ENCODE measurements around the gene MPV17.
"Not testable (repeated sequence)": the region's sequence is repeated elsewhere in the genome, so short reads cannot be mapped to it uniquely, and the experiment has no call there.

Gene MPV17

DNA sequence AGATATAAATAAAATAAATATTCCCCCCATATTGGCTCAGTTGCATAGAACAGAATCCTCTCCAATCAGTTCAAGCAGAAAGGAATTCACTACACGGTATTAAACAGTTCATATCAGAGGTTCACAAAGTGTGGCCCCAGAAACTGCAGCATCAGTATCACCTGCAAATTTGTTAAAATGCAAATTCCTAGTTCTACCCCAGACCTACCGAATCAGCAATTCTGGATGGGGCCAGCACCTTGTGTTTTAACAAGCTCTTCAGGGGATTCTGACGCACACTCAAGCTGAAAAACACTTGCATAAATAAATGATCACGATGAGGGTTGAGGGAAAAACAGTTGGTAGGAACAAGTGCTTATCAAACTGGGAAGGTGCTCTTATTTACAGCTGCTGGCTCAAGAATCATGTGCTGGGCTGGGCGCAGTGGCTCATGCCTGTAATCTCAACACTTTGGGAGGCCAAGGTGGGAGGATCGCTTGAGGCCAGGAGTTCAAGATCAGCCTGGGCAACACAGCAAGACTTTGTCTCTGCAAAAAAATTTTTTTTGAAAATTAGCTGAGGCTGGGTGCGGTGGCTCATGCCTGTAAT lies 27.3 kb upstream of the MPV17 start:
- peaks cover 48% of the 10 kb centered on the region for H3K4me1 Mint-ChIP-seq
- ATAC-seq, result no peak
- H3K27me3 Mint-ChIP-seq, result no peaks in the 10 kb centered on the region
- no peaks in the 10 kb centered on the region for H3K9me3 Mint-ChIP-seq
- H3K4me3 Mint-ChIP-seq, result no peak overlapping the region
- H3K36me3 Mint-ChIP-seq, result peaks cover 23% of the 10 kb centered on the region
- H3K27ac Mint-ChIP-seq, result no peak overlapping the region

DNA sequence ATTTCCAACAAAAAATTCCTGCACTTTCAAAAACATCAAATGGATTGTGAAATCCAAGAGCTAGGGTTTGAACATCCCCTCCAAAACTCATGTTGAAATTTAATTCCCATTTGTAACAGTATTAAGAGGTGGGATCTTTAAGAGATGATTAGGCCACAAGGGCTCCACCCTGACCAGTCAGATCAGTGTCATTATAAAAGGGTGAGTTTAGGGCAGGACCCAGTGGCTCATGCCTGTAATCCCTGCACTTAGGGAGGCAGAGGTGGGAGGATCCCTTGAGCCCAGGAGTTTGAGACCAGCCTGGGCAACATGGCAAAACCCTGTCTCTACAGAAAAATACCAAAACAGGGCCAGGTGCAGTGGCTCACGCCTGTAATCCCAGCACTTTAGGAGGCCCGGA lies 24.7 kb upstream of the MPV17 start:
- Mint-ChIP-seq H3K9me3 (no peaks in the 10 kb centered on the region), H3K4me3 (no peak overlapping the region), H3K4me1 (peaks cover 33% of the 10 kb centered on the region), H3K27me3 (no peaks in the 10 kb centered on the region), H3K36me3 (peaks cover 23% of the 10 kb centered on the region), H3K27ac (no peak overlapping the region)
- ATAC-seq, result no peak

DNA sequence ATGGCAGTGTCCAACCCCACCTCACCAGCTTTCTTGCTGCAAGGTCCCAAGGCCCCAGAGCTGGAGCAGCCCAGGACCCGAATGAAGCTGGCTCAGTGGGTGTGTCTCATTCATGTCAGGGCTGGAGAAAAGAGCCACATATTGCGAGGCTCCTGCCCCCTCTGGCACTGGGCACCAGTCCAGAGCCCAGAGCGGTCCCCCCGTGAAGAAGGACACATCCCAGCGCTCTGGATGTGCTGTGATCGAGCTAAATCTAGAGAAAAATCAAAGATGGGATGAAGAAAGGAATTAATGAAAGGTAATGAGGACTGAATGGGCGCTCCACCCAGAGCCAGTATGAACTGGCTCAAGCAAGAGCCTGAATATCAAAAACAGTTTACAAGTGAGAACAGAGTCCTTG lies 13.3 kb upstream of the MPV17 start:
- H3K4me1 Mint-ChIP-seq, result no peaks in the 10 kb centered on the region
- no peaks in the 10 kb centered on the region for H3K27me3 Mint-ChIP-seq
- peaks cover 50% of the 10 kb centered on the region for H3K36me3 Mint-ChIP-seq
- H3K4me3 Mint-ChIP-seq, result no peak overlapping the region
- no peak for ATAC-seq
- H3K27ac Mint-ChIP-seq, result no peak overlapping the region
- no peaks in the 10 kb centered on the region for H3K9me3 Mint-ChIP-seq

DNA sequence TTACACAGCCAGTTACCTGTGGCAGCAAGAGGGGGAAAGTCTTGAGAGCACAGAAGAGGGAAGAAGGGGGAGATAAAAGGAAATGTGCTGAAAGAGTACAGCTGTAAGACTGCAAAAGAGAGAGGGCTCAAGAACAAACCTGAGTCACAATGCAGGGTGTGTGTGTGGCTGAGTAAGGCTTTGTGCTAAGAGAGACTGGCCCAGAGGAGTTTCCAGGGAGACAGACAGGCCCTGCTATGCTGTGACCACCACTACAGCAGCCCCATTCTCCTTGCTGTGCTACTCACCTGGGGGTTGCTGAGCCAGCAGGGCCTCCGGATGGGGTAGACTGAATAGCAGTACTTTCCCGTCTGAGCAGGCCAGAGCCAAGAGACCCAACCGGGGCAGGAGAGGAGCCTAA lies 12.4 kb upstream of the MPV17 start:
- H3K27me3 Mint-ChIP-seq, result no peaks in the 10 kb centered on the region
- no peak for ATAC-seq
- no peak overlapping the region for H3K27ac Mint-ChIP-seq
- H3K4me3 Mint-ChIP-seq, result no peak overlapping the region
- H3K9me3 Mint-ChIP-seq, result no peaks in the 10 kb centered on the region
- no peaks in the 10 kb centered on the region for H3K4me1 Mint-ChIP-seq
- peaks cover 41% of the 10 kb centered on the region for H3K36me3 Mint-ChIP-seq

DNA sequence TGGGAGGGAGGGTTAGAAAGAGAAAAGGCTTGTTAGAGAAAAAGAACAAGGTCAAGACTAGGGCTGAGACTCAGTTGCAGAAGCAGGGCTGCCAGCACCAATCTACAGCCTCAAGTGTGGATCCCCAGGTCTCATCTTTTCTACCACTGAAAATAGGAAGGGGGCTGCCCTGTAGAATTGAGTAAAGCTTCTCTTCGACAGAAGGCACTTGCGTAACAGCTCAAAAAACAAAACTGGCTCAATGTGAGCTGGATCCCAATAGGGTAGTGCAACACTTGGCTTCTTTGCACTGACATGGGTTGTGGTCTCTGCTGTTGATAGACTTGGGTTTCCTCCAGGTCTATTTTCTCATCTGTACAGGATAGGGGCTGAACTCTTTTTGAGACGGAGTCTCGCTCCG lies 1.8 kb upstream of the MPV17 start:
- peaks cover 22% of the 10 kb centered on the region for H3K4me1 Mint-ChIP-seq
- no peak overlapping the region for H3K4me3 Mint-ChIP-seq
- peaks cover 41% of the 10 kb centered on the region for H3K36me3 Mint-ChIP-seq
- ATAC-seq, result no peak
- H3K27ac Mint-ChIP-seq, result no peak overlapping the region
- no peaks in the 10 kb centered on the region for H3K9me3 Mint-ChIP-seq
- no peaks in the 10 kb centered on the region for H3K27me3 Mint-ChIP-seq

DNA sequence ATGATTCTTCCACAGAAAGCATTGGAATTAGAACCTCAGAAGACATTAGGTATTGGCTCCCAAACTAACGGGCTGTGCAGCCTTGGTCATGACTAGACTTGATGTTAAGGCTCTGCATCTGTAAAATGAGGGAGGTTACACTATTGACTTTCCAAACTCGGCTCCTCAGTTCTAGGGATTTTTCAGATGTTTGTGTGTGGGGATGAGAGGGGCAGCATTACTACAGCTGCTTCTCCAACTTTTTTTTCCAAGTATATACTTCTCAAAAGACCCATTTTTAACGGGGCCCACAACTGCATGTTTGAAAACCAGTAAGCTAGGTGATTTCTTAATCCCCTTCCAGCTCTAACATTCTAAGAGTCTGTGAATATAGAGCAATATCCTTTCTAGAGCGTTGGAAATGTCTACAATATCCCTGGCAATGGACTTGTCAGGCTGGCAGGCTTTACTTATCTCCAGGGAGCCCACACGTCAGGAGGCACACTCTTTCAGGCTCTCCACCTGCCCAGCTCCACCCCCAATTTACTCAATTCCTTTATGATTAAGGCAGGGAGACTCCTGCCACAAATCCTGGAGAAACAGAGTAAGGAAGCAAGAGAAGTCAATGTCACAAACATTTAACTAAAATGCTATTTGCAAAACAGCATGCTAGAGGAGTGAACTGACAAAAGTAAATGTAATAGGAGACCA lies 844 bp upstream of the MPV17 start:
- Mint-ChIP-seq H3K27me3 (no peaks in the 10 kb centered on the region), H3K4me3 (peak overlapping the region; percentile 97), H3K9me3 (no peaks in the 10 kb centered on the region), H3K27ac (peak overlapping the region; percentile 99), H3K36me3 (peaks cover 37% of the 10 kb centered on the region), H3K4me1 (peaks cover 22% of the 10 kb centered on the region)
- no peak for ATAC-seq

DNA sequence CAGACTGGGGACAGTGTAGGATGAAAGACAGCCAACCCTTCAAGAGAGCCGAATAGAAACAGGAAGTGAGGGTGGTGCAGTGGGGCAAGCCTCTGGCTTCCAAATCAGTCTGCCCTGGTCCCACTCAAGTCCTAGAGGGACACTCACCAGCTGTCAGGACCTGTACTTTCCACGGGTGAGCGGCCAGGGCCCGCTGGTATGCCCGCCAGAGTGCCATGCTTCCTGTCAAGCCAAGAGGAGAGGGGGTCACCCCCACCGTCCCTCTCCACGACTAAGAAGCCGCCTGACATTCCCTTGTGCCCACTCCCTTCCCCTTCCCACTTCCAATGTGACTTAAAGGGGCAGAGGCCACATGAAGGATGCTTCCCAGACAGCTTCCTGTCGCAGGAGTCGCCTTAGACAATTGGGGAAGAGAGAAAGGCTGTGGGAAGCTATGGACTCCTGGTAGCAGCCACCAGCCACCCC lies 564 bp downstream of the MPV17 start:
- H3K36me3 Mint-ChIP-seq, result peaks cover 25% of the 10 kb centered on the region
- no peaks in the 10 kb centered on the region for H3K27me3 Mint-ChIP-seq
- peak overlapping the region; percentile 99 for H3K27ac Mint-ChIP-seq
- peak; percentile 72 for ATAC-seq
- H3K4me1 Mint-ChIP-seq, result peaks cover 22% of the 10 kb centered on the region
- H3K4me3 Mint-ChIP-seq, result peak overlapping the region; percentile 97
- no peaks in the 10 kb centered on the region for H3K9me3 Mint-ChIP-seq

DNA sequence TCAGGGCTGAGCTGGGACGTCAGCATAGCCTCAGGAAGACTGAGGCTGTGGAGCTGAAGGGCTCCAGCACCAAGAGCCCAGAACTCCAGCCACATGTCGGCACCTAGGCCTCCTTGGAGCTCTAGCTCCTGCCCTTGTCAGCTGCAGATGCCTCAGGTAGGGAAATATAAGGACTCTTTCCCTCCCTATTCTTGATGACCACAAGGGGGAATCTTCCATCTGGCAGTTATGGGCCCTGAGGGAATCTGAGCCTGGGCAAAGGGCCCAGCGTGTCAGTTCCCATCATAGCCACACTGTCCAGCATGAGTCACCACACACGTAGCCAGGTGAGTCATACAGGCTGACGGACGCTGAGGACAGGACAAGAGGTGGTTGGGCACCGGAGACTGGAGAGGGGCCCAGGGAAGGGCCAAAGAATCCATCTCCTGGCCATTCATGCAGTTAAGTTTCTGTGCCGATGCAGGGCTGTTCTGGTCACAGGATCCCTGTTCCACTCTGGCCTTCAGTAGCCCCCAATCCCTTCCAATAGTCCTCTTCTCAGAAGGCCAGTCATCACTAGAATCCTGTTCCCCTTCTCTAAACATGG lies 1.8 kb downstream of the MPV17 start:
- Mint-ChIP-seq H3K36me3 (peaks cover 22% of the 10 kb centered on the region), H3K4me1 (peaks cover 22% of the 10 kb centered on the region), H3K27me3 (no peaks in the 10 kb centered on the region), H3K4me3 (no peak overlapping the region), H3K27ac (no peak overlapping the region), H3K9me3 (no peaks in the 10 kb centered on the region)
- ATAC-seq, result no peak

DNA sequence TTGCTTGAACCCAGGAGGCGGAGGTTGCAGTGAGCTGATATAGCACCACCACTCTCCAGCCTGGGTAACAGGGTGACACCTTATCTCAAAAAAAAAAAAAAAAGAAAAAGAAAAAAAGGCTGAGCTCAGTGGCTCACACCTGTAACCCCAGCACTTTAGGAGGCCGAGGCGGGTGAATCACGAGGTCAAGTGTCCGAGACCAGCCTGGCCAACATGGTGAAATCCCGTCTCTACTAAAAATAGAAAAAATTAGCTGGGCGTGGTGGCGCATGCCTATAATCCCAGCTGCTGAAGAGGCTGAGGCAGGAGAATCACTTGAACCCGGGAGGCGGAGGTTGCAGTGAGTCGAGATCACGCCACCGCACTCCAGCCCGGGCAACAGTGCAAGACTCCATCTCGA lies 3.1 kb downstream of the MPV17 start:
- peaks cover 22% of the 10 kb centered on the region for H3K4me1 Mint-ChIP-seq
- ATAC-seq, result not testable (repeated sequence)

DNA sequence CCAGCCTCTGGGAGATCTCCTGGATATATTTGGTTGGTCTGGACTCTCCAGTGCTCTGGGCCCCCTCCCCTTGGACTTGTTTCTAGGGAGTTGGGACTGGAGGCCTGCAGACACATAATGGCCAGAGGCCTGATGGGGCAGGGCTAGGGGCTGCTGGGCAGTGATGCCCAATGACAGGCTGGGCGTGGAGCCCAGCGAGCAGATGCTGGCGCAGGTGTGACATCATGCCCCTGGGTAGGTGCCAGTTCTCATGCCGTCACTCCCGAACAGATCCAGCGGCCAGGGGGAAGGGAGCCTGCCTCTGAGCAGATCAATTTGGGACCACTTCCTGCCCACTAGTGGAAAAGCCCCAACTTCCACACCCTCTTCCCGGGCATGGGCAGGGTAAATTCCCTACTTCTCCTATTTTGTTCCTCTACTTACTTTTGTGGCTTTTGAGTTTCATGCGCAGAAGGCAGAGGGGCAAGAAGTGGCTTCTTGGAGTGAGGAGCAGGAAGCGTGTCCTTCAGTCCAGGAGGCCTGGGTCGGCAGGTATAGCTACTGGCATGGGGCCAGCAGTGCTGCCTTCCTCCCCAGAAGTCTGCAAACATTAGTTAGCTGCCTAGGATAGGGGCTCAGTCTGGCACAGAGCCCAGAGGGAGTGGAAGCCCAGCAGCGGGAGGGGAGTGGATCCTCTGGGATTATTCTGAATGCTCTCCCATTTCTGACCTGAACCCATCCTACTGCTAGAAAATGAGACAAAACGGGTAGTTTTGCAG lies 6.1 kb downstream of the MPV17 start:
- Mint-ChIP-seq H3K4me1 (peaks cover 8% of the 10 kb centered on the region), H3K27me3 (no peaks in the 10 kb centered on the region), H3K9me3 (no peaks in the 10 kb centered on the region), H3K27ac (no peak overlapping the region), H3K4me3 (no peak overlapping the region), H3K36me3 (peaks cover 38% of the 10 kb centered on the region)
- no peak for ATAC-seq

More for the DNA sequence above, 3.1 kb downstream of the MPV17 start:
- H3K4me3 Mint-ChIP-seq, H3K27me3 Mint-ChIP-seq, H3K27ac Mint-ChIP-seq, H3K9me3 Mint-ChIP-seq: not testable (repeated sequence)
- H3K36me3 Mint-ChIP-seq, result peaks cover 22% of the 10 kb centered on the region

DNA sequence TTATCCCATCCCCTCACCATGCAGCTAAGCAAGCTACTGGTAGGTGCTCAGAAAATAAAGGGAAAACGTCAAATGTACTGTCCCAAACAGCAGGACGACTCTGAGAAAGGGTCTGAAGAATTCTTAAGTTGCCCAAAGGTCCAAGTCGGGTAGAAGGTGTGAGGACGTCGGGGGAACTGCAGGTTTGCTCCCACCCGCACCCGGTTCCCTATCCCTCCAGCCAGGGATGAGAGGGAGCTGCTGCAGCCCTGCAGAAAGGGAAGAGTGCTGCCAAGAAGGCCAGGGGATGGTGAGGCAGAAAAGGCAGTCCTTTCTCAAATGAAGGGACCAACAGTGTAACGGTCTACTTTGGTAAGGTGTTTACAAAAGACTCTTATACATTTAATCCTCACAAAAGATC lies 7.8 kb downstream of the MPV17 start:
- Mint-ChIP-seq H3K27me3 (no peaks in the 10 kb centered on the region), H3K9me3 (no peaks in the 10 kb centered on the region), H3K27ac (no peak overlapping the region), H3K36me3 (peaks cover 41% of the 10 kb centered on the region), H3K4me1 (no peaks in the 10 kb centered on the region), H3K4me3 (no peak overlapping the region)
- ATAC-seq, result no peak

DNA sequence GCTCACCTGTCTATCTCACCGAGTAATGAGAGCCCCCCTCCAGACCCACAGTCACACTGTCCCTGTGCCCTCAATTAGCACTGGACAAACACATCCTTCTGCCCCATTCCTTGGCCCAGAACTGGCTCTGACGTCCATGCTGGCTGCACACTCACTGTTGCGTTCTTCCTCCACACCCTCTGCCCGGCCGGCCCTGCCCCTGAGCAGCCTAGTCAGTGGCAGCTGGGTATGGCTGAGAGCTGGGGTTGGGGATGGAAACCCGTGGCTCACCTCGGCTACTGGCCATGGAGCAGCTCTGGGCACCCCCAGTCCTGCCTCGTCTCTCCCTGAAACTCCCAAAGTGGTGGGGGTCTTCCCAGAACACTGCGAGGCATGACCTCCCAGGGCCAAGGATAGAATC lies 8.2 kb downstream of the MPV17 start:
- H3K4me1 Mint-ChIP-seq, result no peaks in the 10 kb centered on the region

DNA sequence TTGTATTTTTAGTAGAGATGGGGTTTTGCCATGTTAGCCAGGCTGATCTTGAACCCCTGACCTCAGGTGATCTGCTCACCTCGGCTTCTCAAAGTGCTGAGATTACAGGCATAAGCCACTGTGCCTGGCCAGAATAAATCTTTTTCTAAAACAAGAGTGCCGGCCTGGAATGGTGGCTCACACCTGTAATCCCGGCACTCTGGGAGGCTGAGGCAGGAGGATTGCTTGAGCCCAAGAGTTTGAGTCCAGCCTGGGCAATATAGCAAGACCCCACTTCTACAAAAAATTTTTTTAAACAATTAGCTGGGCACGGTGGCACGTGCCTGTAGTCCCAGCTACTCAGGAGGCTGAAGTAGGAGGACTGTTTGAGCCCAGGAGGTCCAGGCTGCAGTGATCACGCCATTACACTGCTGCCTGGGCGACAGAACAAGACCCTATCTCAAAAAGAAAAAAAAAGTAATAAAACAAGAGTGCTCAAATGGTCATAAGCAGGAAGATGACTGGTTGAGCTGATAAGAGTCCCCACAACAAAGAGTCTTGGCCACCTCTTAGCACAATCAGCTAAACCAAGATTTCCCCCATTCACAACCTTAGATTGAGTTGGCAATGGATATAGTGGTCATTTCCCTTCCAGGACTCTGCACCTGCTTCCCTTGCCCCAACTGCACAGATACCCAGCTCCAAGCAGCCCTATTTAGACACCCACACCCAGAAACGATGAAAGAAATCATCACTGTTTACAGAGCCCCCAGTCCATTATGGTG lies 8.8 kb downstream of the MPV17 start:
- no peak for ATAC-seq
- no peak overlapping the region for H3K27ac Mint-ChIP-seq
- H3K4me1 Mint-ChIP-seq, result no peaks in the 10 kb centered on the region
- H3K36me3 Mint-ChIP-seq, result peaks cover 51% of the 10 kb centered on the region
- H3K9me3 Mint-ChIP-seq, result no peaks in the 10 kb centered on the region
- no peak overlapping the region for H3K4me3 Mint-ChIP-seq
- H3K27me3 Mint-ChIP-seq, result no peaks in the 10 kb centered on the region

More for the DNA sequence above, 8.2 kb downstream of the MPV17 start:
- ATAC-seq, result no peak
- peaks cover 45% of the 10 kb centered on the region for H3K36me3 Mint-ChIP-seq
- H3K4me3 Mint-ChIP-seq, result no peak overlapping the region
- no peak overlapping the region for H3K27ac Mint-ChIP-seq
- H3K9me3 Mint-ChIP-seq, result no peaks in the 10 kb centered on the region
- no peaks in the 10 kb centered on the region for H3K27me3 Mint-ChIP-seq

DNA sequence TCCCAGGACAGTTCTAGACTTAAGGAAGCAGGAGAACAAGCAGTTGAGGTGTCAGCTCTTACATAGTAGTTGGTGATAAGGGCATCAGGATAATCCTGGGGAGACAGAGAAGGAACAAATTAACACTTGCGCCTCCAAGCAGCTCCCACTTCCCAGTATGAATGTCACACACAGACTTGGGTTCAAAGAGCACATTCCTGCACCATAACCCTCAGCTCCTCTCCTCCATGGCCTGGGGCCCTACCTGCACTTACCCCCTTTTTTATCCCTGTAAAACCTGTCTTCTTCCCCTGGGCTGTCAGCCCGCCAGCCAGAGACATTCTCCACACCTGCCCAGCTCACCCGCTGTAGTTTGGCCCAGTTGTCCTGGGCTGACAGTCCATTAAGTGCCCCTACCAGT lies 10.7 kb downstream of the MPV17 start:
- H3K27me3 Mint-ChIP-seq, result peaks cover 5% of the 10 kb centered on the region
- H3K4me3 Mint-ChIP-seq, result no peak overlapping the region
- H3K9me3 Mint-ChIP-seq, result no peaks in the 10 kb centered on the region
- H3K4me1 Mint-ChIP-seq, result peaks cover 3% of the 10 kb centered on the region
- H3K36me3 Mint-ChIP-seq, result peaks cover 51% of the 10 kb centered on the region
- ATAC-seq, result no peak
- H3K27ac Mint-ChIP-seq, result no peak overlapping the region

DNA sequence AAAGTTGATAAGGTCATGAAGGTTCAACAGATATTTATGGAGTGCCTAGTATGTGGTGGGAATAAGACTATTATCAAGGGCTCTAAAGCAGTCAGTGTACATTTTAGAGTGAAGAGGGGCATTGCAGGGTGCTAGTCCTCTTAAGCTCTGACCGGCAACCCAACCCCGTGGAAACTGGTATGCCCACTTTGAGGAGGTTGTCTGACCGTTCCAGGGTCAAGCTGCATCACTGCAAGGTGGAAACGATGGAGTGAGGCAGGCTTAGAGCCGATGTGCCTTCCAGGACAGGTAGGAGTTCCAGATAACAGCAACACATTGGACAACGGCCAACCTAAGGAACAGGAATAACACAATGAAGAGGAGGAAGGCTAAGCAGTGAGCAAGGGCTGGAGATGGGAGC lies 13.2 kb downstream of the MPV17 start:
- no peak overlapping the region for H3K27ac Mint-ChIP-seq
- no peak for ATAC-seq
- peaks cover 16% of the 10 kb centered on the region for H3K4me1 Mint-ChIP-seq
- H3K27me3 Mint-ChIP-seq, result peaks cover 30% of the 10 kb centered on the region
- H3K36me3 Mint-ChIP-seq, result peaks cover 33% of the 10 kb centered on the region
- no peak overlapping the region for H3K4me3 Mint-ChIP-seq
- no peaks in the 10 kb centered on the region for H3K9me3 Mint-ChIP-seq

Data from stimulated activated memory B cell treated with anti-CD40 and anti-IgM and Interleukin-4, amounts not matched to agents 10 μg/mL and 1 μg/mL and 100 μg/mL, for 72 hours (primary cell).